22Rv1 (cell line): ENCODE measurements around the gene GOLGA5.

Experiments
- CTCF ChIP-seq: fragments of 450-650 bp; IDR thresholded peaks from 2 replicates; pipeline ENCODE4 v1.5.1; 2017; ENCODE audit warnings: mild to moderate bottlenecking
- ZFX ChIP-seq: fragments of 450-650 bp; IDR thresholded peaks from 2 replicates; pipeline ENCODE4 v1.6.1; 2017; ENCODE audit warnings: antibody characterized with exemption, borderline replicate concordance

DNA sequence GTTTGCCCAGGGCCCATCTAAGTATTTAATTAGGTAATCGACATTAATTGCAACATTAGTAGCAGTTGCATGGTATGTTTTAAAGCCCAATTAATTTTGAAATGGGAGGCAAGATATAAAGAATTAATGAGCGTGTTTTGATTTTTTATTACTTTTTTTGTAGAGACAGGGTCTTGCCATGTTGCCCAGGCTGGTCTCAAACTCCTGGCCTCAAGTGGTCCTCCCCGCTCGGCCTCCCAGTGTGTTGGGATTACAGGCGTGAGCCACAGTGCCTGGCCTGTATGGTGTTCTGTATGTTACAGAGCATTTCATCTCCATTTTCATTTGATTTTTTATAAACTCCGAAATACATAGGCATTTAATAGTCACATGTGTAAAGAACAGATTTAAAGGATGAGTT is 856 bp downstream of the GOLGA5 start:
- TF ChIP-seq CTCF, result no peak
- no peak for TF ChIP-seq ZFX
